Chondrocyte (in vitro differentiated cells): ENCODE data around the gene SLC5A2. TPM values are rescaled to one million over a fixed set of nuclear protein-coding genes. Genes with fewer than 3 reads are reported as not detected.
"Not testable (repeated sequence)": the region's sequence is repeated elsewhere in the genome, so short reads cannot be mapped to it uniquely, and the experiment has no call there.

Source experiments
- DNase-seq: peaks from one replicate; pipeline ENCODE4 v3.0.0; 2021; ENCODE audit warnings: mixed read lengths, low spot score
- H3K27ac Mint-ChIP-seq: one replicate; pipeline ENCODE4 v1.8.0; 2021; ENCODE audit warnings: mild to moderate bottlenecking, moderate library complexity, mixed read lengths; ENCODE audit not compliant: unreplicated experiment
- H3K27me3 Mint-ChIP-seq: 2 replicates; pipeline ENCODE4 v1.8.0; 2021; ENCODE audit warnings: low read depth, mixed read lengths
- H3K36me3 Mint-ChIP-seq: 2 replicates; pipeline ENCODE4 v1.8.0; 2021; ENCODE audit warnings: low read depth, mixed read lengths
- H3K4me1 Mint-ChIP-seq: 2 replicates; pipeline ENCODE4 v1.8.0; 2021; ENCODE audit warnings: low read depth, mild to moderate bottlenecking, mixed read lengths
- H3K4me3 Mint-ChIP-seq: one replicate; pipeline ENCODE4 v1.8.0; 2021; ENCODE audit warnings: mild to moderate bottlenecking, moderate library complexity, mixed read lengths; ENCODE audit not compliant: unreplicated experiment
- H3K9me3 Mint-ChIP-seq: 2 replicates; pipeline ENCODE4 v1.8.0; 2021; ENCODE audit warnings: low read depth, mixed read lengths
- total RNA-seq: library from RNA; stranded (reverse); gene quantifications from 3 replicates; pipeline ENCODE4 v1.2.1, GENCODE V29; 2021
- TF ChIP-seq, protein P1 (sequence below): fragments of 200-600 bp; sonication (generic); IDR thresholded peaks from 2 replicates; pipeline ENCODE4 v1.5.0; 2021; ENCODE audit warnings: antibody characterized with exemption, mild to moderate bottlenecking, moderate library complexity

Gene SLC5A2
- total RNA-seq, 1 donor from 2014 or later, result not detected

DNA sequence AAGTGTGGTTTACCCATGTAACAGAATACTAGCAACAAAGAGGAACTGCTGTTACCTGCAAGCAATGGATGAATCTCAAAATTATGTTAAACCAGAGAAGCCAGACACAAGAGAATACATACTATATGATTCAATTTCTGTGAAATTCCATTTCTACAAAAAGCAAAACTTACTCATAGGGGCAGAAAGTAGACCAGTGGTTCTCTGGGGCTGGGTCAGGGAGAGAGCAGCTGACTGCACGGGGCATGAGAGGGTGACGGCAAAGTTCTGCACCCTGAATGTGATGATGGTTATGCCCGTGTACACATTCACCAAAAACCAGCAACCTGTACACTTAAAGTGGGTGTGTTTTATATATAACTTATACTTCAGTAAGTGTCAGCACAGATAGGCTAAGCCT, 43.4 kb upstream of the SLC5A2 start:
- H3K27ac Mint-ChIP-seq, result no peak overlapping the region
- H3K4me1 Mint-ChIP-seq, result peaks cover 13% of the 10 kb centered on the region
- peak; percentile 19 for DNase-seq
- TF ChIP-seq, protein P1, sequence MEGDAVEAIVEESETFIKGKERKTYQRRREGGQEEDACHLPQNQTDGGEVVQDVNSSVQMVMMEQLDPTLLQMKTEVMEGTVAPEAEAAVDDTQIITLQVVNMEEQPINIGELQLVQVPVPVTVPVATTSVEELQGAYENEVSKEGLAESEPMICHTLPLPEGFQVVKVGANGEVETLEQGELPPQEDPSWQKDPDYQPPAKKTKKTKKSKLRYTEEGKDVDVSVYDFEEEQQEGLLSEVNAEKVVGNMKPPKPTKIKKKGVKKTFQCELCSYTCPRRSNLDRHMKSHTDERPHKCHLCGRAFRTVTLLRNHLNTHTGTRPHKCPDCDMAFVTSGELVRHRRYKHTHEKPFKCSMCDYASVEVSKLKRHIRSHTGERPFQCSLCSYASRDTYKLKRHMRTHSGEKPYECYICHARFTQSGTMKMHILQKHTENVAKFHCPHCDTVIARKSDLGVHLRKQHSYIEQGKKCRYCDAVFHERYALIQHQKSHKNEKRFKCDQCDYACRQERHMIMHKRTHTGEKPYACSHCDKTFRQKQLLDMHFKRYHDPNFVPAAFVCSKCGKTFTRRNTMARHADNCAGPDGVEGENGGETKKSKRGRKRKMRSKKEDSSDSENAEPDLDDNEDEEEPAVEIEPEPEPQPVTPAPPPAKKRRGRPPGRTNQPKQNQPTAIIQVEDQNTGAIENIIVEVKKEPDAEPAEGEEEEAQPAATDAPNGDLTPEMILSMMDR, result no peak
- no peak overlapping the region for H3K4me3 Mint-ChIP-seq
- H3K27me3 Mint-ChIP-seq, result no peaks in the 10 kb centered on the region
- no peaks in the 10 kb centered on the region for H3K9me3 Mint-ChIP-seq
- H3K36me3 Mint-ChIP-seq, result no peaks in the 10 kb centered on the region

DNA sequence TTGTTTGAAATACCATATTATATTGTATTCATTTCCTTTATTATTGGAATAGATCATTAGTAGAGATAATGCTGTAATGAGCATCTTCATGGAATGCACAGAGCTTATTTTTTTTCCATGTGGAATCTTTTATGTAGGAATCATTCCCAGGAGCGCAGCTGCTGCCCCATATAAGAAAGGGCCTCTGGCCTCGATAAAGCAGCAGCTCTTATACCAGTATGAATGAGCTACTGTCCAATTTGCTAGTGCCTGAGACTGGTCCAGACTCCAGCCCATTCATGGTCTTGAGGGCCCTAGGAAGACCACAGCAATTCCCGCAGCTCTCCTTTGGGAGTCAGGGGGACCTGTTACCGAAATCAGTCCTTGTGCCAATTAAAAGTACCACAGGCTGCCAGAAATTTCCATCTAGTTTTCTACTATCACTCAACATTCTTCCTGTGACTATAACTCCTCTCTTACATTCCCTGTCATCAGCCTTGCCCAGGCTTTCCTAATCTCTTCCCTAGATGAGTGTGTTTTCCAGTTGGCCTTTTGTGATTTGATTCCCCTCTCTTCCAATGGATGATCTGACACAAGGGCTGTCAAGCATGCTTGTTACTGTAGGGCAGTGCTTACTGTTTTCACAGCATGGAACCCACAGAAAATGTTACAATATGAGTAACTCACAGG, 42.3 kb upstream of the SLC5A2 start:
- no peaks in the 10 kb centered on the region for H3K36me3 Mint-ChIP-seq
- DNase-seq, result peak; percentile 7
- H3K27ac Mint-ChIP-seq, result no peak overlapping the region
- H3K4me1 Mint-ChIP-seq, result peaks cover 13% of the 10 kb centered on the region
- no peak overlapping the region for H3K4me3 Mint-ChIP-seq
- H3K9me3 Mint-ChIP-seq, result no peaks in the 10 kb centered on the region
- no peaks in the 10 kb centered on the region for H3K27me3 Mint-ChIP-seq
- TF ChIP-seq, protein P1, result no peak

DNA sequence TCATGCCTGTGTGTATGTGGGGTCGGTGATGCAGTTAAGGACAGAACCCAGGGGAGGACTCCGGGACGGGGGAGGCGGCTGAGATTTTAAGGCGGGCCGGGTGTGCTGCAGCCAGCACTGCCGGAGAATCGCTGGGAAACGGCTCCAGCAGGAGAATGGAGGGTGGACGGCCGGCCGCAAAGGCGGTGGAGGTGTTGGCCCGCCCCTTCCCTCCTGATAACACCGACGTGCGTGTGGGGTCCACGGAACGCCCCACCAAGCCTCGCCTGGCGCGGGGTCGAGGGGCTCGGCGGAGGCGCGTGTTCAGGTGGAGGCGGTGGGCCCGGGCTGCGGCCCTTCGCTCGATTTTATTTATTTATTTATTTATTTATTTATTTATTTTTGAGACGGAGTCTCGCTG, 41.0 kb upstream of the SLC5A2 start:
- H3K36me3 Mint-ChIP-seq, result no peaks in the 10 kb centered on the region
- TF ChIP-seq, protein P1, result no peak
- DNase-seq, result peak; percentile 95
- no peaks in the 10 kb centered on the region for H3K9me3 Mint-ChIP-seq
- peak overlapping the region; percentile 69 for H3K4me3 Mint-ChIP-seq
- no peaks in the 10 kb centered on the region for H3K27me3 Mint-ChIP-seq
- peak overlapping the region; percentile 54 for H3K27ac Mint-ChIP-seq
- peaks cover 13% of the 10 kb centered on the region for H3K4me1 Mint-ChIP-seq

DNA sequence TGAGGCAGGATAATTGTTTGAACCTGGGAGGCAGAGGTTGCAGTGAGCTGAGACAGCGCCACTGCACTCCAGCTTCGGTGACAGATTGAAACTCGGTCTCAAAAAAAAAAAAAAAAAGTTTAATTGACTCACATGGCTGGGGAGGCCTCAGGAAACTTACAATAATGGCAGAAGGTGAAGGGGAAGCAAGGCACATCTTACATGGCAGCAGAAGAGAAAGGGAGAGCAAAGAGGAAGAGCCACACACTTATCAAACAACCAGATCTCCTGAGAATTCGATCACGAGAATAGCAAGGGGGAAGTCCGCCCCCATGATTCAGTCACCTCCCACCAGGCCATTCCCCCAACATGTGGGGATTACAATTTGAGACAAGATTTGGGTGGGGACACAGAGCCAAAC, 37.0 kb upstream of the SLC5A2 start:
- peak; percentile 9 for DNase-seq
- peaks cover 14% of the 10 kb centered on the region for H3K4me1 Mint-ChIP-seq
- H3K27me3 Mint-ChIP-seq, H3K27ac Mint-ChIP-seq, H3K9me3 Mint-ChIP-seq, H3K36me3 Mint-ChIP-seq, H3K4me3 Mint-ChIP-seq: not testable (repeated sequence)

DNA sequence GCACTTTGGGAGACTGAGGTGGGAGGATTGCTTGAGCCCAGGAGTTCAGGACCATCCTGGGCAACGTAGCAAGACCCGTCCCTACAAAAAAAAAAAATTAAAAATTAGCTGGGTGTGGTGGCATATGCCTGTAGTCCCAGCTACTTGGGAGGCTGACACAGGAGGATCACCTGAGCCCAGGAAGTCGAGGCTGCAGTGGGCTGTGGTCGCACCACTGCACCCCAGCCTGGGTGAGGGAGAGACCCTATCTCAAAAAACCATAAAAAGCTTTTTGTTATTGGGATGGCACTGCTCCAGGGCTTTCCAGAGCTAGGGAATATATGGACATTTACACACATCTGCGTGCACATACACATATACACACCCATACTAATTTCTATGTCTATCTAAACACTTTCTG, 31.7 kb upstream of the SLC5A2 start:
- TF ChIP-seq, protein P1, result no peak
- H3K36me3 Mint-ChIP-seq, result no peaks in the 10 kb centered on the region
- no peaks in the 10 kb centered on the region for H3K9me3 Mint-ChIP-seq
- peak; percentile 20 for DNase-seq
- H3K4me1 Mint-ChIP-seq, result peaks cover 49% of the 10 kb centered on the region
- no peaks in the 10 kb centered on the region for H3K27me3 Mint-ChIP-seq
- no peak overlapping the region for H3K27ac Mint-ChIP-seq
- H3K4me3 Mint-ChIP-seq, result no peak overlapping the region
